HEK293T (cell line): ENCODE results near the gene CFAP45.

Experiments used
- ARNT ChIP-seq: fragments of 450-650 bp; IDR thresholded peaks from 2 replicates; pipeline ENCODE4 v1.6.1; 2017; ENCODE audit warnings: mild to moderate bottlenecking
- BHLHE40 ChIP-seq: fragments of 450-650 bp; IDR thresholded peaks from 2 replicates; pipeline ENCODE4 v1.6.1; 2016; ENCODE audit warnings: mild to moderate bottlenecking, moderate library complexity, borderline replicate concordance
- ELF4 ChIP-seq: fragments of 450-650 bp; IDR thresholded peaks from 2 replicates; pipeline ENCODE4 v1.6.1; 2017; ENCODE audit warnings: antibody characterized with exemption
- FOXA1 ChIP-seq: fragments of 450-650 bp; IDR thresholded peaks from 2 replicates; pipeline ENCODE4 v1.6.1; 2016; ENCODE audit warnings: mild to moderate bottlenecking
- FOXK2 ChIP-seq: fragments of 450-650 bp; IDR thresholded peaks from 2 replicates; pipeline ENCODE4 v1.6.1; 2016; ENCODE audit warnings: mild to moderate bottlenecking
- FOXM1 ChIP-seq: fragments of 450-650 bp; IDR thresholded peaks from 2 replicates; pipeline ENCODE4 v1.6.1; 2017; ENCODE audit warnings: mild to moderate bottlenecking, borderline replicate concordance
- SP1 ChIP-seq: fragments of 450-650 bp; IDR thresholded peaks from 2 replicates; pipeline ENCODE4 v1.6.1; 2017
- SUZ12 ChIP-seq: fragments of 450-650 bp; IDR thresholded peaks from 2 replicates; pipeline ENCODE4 v1.6.1; 2016; ENCODE audit warnings: mild to moderate bottlenecking
- TF ChIP-seq, protein P1 (sequence below): fragments of 450-650 bp; IDR thresholded peaks from 2 replicates; pipeline ENCODE4 v1.6.1; 2016

DNA sequence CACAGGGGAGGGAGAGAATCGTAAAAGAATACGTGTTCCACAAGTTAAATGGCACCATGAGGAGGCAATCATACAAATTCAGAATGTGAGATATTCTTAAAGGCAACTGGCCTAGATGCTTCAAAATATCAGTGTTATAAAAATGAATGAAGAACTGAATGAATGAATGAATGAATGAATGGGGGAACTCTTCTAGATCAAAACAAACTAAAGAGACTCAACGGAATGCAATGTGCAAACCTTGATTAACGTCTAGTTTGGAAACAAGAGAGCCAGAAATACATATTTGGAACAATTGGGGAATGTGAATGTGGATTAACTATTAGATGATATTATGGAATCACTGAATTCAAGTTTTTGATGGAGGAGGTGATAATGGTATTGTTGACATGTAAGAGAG lies 16.8 kb downstream of the CFAP45 start:
- TF ChIP-seq ELF4: no peak
- TF ChIP-seq BHLHE40: no peak
- TF ChIP-seq, protein P1, sequence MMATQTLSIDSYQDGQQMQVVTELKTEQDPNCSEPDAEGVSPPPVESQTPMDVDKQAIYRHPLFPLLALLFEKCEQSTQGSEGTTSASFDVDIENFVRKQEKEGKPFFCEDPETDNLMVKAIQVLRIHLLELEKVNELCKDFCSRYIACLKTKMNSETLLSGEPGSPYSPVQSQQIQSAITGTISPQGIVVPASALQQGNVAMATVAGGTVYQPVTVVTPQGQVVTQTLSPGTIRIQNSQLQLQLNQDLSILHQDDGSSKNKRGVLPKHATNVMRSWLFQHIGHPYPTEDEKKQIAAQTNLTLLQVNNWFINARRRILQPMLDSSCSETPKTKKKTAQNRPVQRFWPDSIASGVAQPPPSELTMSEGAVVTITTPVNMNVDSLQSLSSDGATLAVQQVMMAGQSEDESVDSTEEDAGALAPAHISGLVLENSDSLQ: no peak
- no peak for TF ChIP-seq SP1
- TF ChIP-seq SUZ12: no peak
- no peak for TF ChIP-seq FOXA1
- no peak for TF ChIP-seq ARNT
- no peak for TF ChIP-seq FOXK2
- TF ChIP-seq FOXM1: no peak
